ENCODE measurements around the gene PRR23C. TPM values are rescaled to one million over a fixed set of nuclear protein-coding genes. Genes with fewer than 3 reads are reported as not detected.

PRR23C gene
- total and polyA plus RNA-seq, 4 donors = not detected

DNA sequence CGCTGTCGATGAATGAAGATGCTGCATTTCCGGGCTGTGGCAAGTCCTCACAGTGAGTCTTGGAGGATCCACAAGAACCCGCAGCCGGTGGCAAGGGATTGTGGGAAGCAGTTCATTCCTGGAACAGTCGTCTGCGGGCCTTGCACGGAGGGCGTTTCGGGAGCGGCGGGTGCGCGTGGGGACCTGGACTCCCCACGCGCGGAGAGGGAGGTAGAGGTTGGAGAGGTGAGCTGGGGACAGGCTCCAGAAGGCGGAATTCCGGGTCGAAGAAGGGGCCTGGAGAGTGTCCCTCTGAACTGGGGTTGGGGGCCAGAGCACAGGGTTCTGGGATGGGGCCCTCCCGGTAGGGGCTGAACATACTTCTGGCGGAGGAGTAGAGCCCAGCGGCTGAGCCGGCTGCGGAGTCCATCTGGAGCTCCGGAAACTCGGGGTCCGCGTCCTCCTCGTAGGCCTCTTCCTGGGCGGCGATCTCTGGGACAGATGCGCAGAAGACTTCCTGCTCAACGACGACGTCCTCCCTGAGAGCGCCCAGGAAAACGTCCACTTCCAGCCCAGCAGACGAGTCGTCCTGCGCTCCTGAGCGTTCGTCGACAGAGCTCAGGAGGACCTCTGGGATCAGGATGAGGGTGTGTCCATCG, 39.2 kb downstream of the PRR23C start:
- Histone ChIP-seq H3K36me3 (ENCODE audit: control insufficient read depth in 4 of 4, insufficient read depth in 4 of 4, low read length in 4 of 4) (no peaks in the 10 kb centered on the region), H3K27ac (ENCODE audit: low read depth in 1 of 2, low read length in 1 of 2) (no peak overlapping the region), H3K4me1 (ENCODE audit: control insufficient read depth in 5 of 5, insufficient read depth in 5 of 5, low read length in 5 of 5) (no peaks in the 10 kb centered on the region), H3K9ac (ENCODE audit: insufficient read depth in 1 of 2, low read length in 2 of 2) (no peak overlapping the region), H3K4me3 (no peak overlapping the region), H3K27me3 (ENCODE audit: control insufficient read depth in 3 of 3, insufficient read depth in 3 of 3, low read length in 2 of 3) (no peaks in the 10 kb centered on the region), H3K9me3 (ENCODE audit: control insufficient read depth in 4 of 4, insufficient read depth in 3 of 4, low read length in 3 of 4) (peaks cover 0 to 13% (median 0%) of the 10 kb centered on the region in 4 donors)
- 84% methylated on average over 42 to 45 of the region's 45 CpGs for WGBS, 2 donors
- no peak for TF ChIP-seq CTCF (IDR thresholded peaks at IDR 0.05; ENCODE audit: control extremely low read depth, extremely low read depth)
- ATAC-seq (ENCODE audit: insufficient read depth, low FRiP score) (no peak), DNase-seq (no peak)

- Histone ChIP-seq H3K36me3 (ENCODE audit: control insufficient read depth in 4 of 4, insufficient read depth in 4 of 4, low read length in 4 of 4) (no peaks in the 10 kb centered on the region), H3K4me3 (no peak overlapping the region), H3K4me1 (ENCODE audit: control insufficient read depth in 5 of 5, insufficient read depth in 5 of 5, low read length in 5 of 5) (no peaks in the 10 kb centered on the region), H3K27me3 (ENCODE audit: control insufficient read depth in 3 of 3, insufficient read depth in 3 of 3, low read length in 2 of 3) (peaks cover 0 to 3% (median 3%) of the 10 kb centered on the region in 3 donors), H3K9me3 (ENCODE audit: control insufficient read depth in 4 of 4, insufficient read depth in 3 of 4, low read length in 3 of 4) (peaks cover 0 to 3% (median 0%) of the 10 kb centered on the region in 4 donors), H3K27ac (ENCODE audit: low read depth in 1 of 2, low read length in 1 of 2) (no peak overlapping the region), H3K9ac (ENCODE audit: insufficient read depth in 1 of 2, low read length in 2 of 2) (no peak overlapping the region)
- WGBS, 2 donors = 80 to 92% methylated on average over 1 of the region's 1 CpG
- ATAC-seq (ENCODE audit: insufficient read depth, low FRiP score) (no peak), DNase-seq (no peak)
- no peak for TF ChIP-seq CTCF (IDR thresholded peaks at IDR 0.05; ENCODE audit: control extremely low read depth, extremely low read depth)
Measured at GRCh38 chr3:138995706-138996105, 49.0 kb downstream of the PRR23C start.

Other genes starting within 250 kb of the PRR23C start
- 10 to 100 TPM; 34.9 to 41.9 TPM for gene PIK3CB, start 210.0 kb downstream of the PRR23C start, total RNA-seq
- 10 to 100 TPM; 12.8 to 20.2 TPM for gene PIK3CB, start 210.0 kb downstream of the PRR23C start, polyA plus RNA-seq
- gene FOXL2, start 97.8 kb downstream of the PRR23C start, total RNA-seq = under 1 TPM in 1 of 2 donors, not detected in 1; 0.14 TPM
- gene FOXL2, start 97.8 kb downstream of the PRR23C start, polyA plus RNA-seq = not detected
- not detected for gene FOXL2NB, start 97.7 kb downstream of the PRR23C start, total RNA-seq
- not detected for gene FOXL2NB, start 97.7 kb downstream of the PRR23C start, polyA plus RNA-seq
- not detected for gene PRR23A, start 38.6 kb downstream of the PRR23C start, total RNA-seq
- not detected for gene PRR23A, start 38.6 kb downstream of the PRR23C start, polyA plus RNA-seq
- not detected for gene PRR23B, start 24.0 kb downstream of the PRR23C start, total RNA-seq
- not detected for gene PRR23B, start 24.0 kb downstream of the PRR23C start, polyA plus RNA-seq